22Rv1 (cell line): Measurements from ENCODE around the gene ZSWIM5.

ENCODE experiments used
- ZFX ChIP-seq: fragments of 450-650 bp; IDR thresholded peaks from 2 replicates; pipeline ENCODE4 v1.6.1; 2017; ENCODE audit warnings: antibody characterized with exemption, borderline replicate concordance
- TF ChIP-seq, protein P1 (sequence below): fragments of 450-650 bp; IDR thresholded peaks from 2 replicates; pipeline ENCODE4 v1.5.1; 2017; ENCODE audit warnings: mild to moderate bottlenecking

DNA sequence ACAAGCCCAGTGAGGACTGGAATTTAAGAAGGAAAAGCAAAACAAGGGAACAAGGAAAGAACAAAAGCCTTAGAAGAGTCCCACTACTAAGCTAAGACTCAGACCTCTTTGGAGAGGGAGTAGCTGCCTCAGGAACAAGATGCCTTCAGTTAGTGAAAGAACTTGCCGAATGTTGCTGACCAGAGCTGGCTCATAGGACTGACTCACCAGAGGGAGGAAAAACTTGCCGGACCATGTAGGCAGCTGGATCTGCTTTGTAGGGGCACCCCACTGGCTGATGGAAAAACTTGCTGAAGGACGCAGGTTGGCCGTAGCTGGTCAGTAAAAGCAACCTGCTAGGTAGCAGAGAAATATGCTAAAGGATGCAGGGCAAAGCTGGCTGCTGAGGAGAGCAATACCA, 15.3 kb upstream of the ZSWIM5 start:
- TF ChIP-seq, protein P1, sequence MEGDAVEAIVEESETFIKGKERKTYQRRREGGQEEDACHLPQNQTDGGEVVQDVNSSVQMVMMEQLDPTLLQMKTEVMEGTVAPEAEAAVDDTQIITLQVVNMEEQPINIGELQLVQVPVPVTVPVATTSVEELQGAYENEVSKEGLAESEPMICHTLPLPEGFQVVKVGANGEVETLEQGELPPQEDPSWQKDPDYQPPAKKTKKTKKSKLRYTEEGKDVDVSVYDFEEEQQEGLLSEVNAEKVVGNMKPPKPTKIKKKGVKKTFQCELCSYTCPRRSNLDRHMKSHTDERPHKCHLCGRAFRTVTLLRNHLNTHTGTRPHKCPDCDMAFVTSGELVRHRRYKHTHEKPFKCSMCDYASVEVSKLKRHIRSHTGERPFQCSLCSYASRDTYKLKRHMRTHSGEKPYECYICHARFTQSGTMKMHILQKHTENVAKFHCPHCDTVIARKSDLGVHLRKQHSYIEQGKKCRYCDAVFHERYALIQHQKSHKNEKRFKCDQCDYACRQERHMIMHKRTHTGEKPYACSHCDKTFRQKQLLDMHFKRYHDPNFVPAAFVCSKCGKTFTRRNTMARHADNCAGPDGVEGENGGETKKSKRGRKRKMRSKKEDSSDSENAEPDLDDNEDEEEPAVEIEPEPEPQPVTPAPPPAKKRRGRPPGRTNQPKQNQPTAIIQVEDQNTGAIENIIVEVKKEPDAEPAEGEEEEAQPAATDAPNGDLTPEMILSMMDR: no peak
- TF ChIP-seq ZFX: no peak
